GM12872 (cell line): ENCODE measurements around the gene DDX28.

Source experiments
- CTCF ChIP-seq: IDR thresholded peaks from 3 replicates; pipeline ENCODE4 v1.5.1; 2011; ENCODE audit warnings: low read depth, mild to moderate bottlenecking, low read length, moderate library complexity; ENCODE audit not compliant: insufficient read depth

Gene DDX28

GRCh38 chr16:68013440-68013839, 9.6 kb downstream of the DDX28 start:
- no peak for TF ChIP-seq CTCF

- no peak for TF ChIP-seq CTCF
These were observed 13.8 kb downstream of the DDX28 start for GRCh38 chr16:68009157-68009735.

- TF ChIP-seq CTCF, result no peak
These were observed 17.2 kb downstream of the DDX28 start for GRCh38 chr16:68005786-68006286.

GRCh38 chr16:68005211-68005610, 17.8 kb downstream of the DDX28 start:
- no peak for TF ChIP-seq CTCF

- TF ChIP-seq CTCF, result no peak
These were observed 20.0 kb downstream of the DDX28 start for GRCh38 chr16:68003031-68003430.

- no peak for TF ChIP-seq CTCF
These were observed 22.6 kb downstream of the DDX28 start for GRCh38 chr16:68000450-68000849.

- no peak for TF ChIP-seq CTCF
These were observed 23.0 kb downstream of the DDX28 start for GRCh38 chr16:67999985-68000384.
